IMR-90 (cell line): Measurements from ENCODE around the gene SYNE1. TPM values are rescaled to one million over a fixed set of nuclear protein-coding genes. Genes with fewer than 3 reads are reported as not detected.

Experiments used
- ATAC-seq: fragments of 200-7000 bp; cut with Tn5 transposase; 2 replicates; pipeline ENCODE4 v1.9.1; 2020; ENCODE audit warnings: low read depth, mild to moderate bottlenecking, moderate library complexity
- BruUV-seq: library from RNA; stranded (reverse); fragments of 400-500 nt; replicated peaks from 2 replicates; lab custom pipeline; 2021; lab: Mats Ljungman, UMichigan
- CTCF ChIA-PET: fragments of 300-600 bp; formaldehyde crosslinking; extraction: SDS; loops from one replicate; lab custom pipeline; 2021; ENCODE audit warnings: antibody characterized with exemption; lab: Yijun Ruan, JAX
- POLR2A ChIA-PET: fragments of 300-600 bp; sonication (Branson Sonifier 250); formaldehyde crosslinking; loops from one replicate; lab custom pipeline; 2022; ENCODE audit warnings: antibody characterized with exemption; ENCODE audit not compliant: unreplicated experiment; lab: Charles Lee
- DNase-seq: peaks from one replicate; pipeline ENCODE4 v3.0.0; 2013
- H2AFZ ChIP-seq: replicated peaks from 2 replicates; pipeline ENCODE3; 2013; ENCODE audit warnings: low read length, mild to moderate bottlenecking; ENCODE audit not compliant: poor library complexity
- H2AK5ac ChIP-seq: 2 replicates; pipeline ENCODE4 v1.6.1; 2013; ENCODE audit warnings: low read depth, low read length, inconsistent platforms
- H2AK9ac ChIP-seq: replicated peaks from 2 replicates; pipeline ENCODE3; 2013; ENCODE audit warnings: mild to moderate bottlenecking, low read depth, low read length, moderate library complexity; ENCODE audit not compliant: poor library complexity
- H2BK120ac ChIP-seq: 2 replicates; pipeline ENCODE4 v1.6.1; 2013; ENCODE audit warnings: low read depth, low read length, inconsistent platforms
- H2BK15ac ChIP-seq: 3 replicates; pipeline ENCODE4 v1.6.1; 2013; ENCODE audit warnings: low read depth, low read length, inconsistent platforms
- H2BK20ac ChIP-seq: 2 replicates; pipeline ENCODE4 v1.6.1; 2013; ENCODE audit warnings: low read depth, mild to moderate bottlenecking, inconsistent platforms, low read length, moderate library complexity
- H2BK5ac ChIP-seq: 2 replicates; pipeline ENCODE4 v1.6.1; 2013; ENCODE audit warnings: mild to moderate bottlenecking, low read depth, low read length, inconsistent platforms; ENCODE audit not compliant: poor library complexity, severe bottlenecking
- H3K14ac ChIP-seq: replicated peaks from 2 replicates; pipeline ENCODE4 v1.6.1; 2013; ENCODE audit warnings: low read depth, low read length, inconsistent platforms
- H3K18ac ChIP-seq: 2 replicates; pipeline ENCODE4 v1.6.1; 2013; ENCODE audit warnings: low read depth, low read length, control low read depth
- H3K23ac ChIP-seq: 2 replicates; pipeline ENCODE4 v1.6.1; 2013; ENCODE audit warnings: low read depth, low read length, inconsistent platforms
- H3K27ac ChIP-seq: 2 replicates; pipeline ENCODE4 v1.5.1; 2013; ENCODE audit warnings: mild to moderate bottlenecking, control low read depth, low read length; ENCODE audit not compliant: insufficient read depth
- H3K27me3 ChIP-seq: 2 replicates; pipeline ENCODE4 v1.6.1; 2013; ENCODE audit warnings: low read length; ENCODE audit not compliant: control insufficient read depth, insufficient read depth
- H3K36me3 ChIP-seq: 2 replicates; pipeline ENCODE4 v1.6.1; 2013; ENCODE audit warnings: low read length, mixed read lengths; ENCODE audit not compliant: control insufficient read depth, insufficient read depth
- H3K4ac ChIP-seq: 2 replicates; pipeline ENCODE4 v1.6.1; 2013; ENCODE audit warnings: low read depth, low read length, inconsistent platforms
- H3K4me1 ChIP-seq: 2 replicates; pipeline ENCODE4 v1.6.1; 2013; ENCODE audit warnings: low read length, mixed read lengths; ENCODE audit not compliant: control insufficient read depth, insufficient read depth
- H3K4me2 ChIP-seq: 2 replicates; pipeline ENCODE4 v1.6.1; 2013; ENCODE audit warnings: low read depth, mild to moderate bottlenecking, control low read depth, low read length, moderate library complexity
- H3K4me3 ChIP-seq: 2 replicates; pipeline ENCODE4 v1.5.1; 2013; ENCODE audit warnings: low read depth, mild to moderate bottlenecking, control low read depth, low read length, moderate library complexity; ENCODE audit not compliant: insufficient read depth
- H3K56ac ChIP-seq: 2 replicates; pipeline ENCODE4 v1.6.1; 2013; ENCODE audit warnings: low read length, inconsistent platforms; ENCODE audit not compliant: insufficient read depth; ENCODE audit errors: extremely low read depth
- H3K79me1 ChIP-seq, 2 experiments: 2 replicates each; pipeline ENCODE4 v1.6.1; 2013; ENCODE audit warnings: low read length in 2 of 2, inconsistent platforms in 1 of 2, low read depth in 1 of 2
- H3K9ac ChIP-seq: 2 replicates; pipeline ENCODE4 v1.6.1; 2013; ENCODE audit warnings: low read depth, low read length, control low read depth
- H3K9me1 ChIP-seq: 2 replicates; pipeline ENCODE4 v1.6.1; 2013; ENCODE audit warnings: low read length, inconsistent platforms; ENCODE audit not compliant: insufficient read depth
- H3K9me3 ChIP-seq: 2 replicates; pipeline ENCODE4 v1.6.1; 2013; ENCODE audit warnings: low read length; ENCODE audit not compliant: control insufficient read depth, insufficient read depth
- H4K20me1 ChIP-seq: 2 replicates; pipeline ENCODE4 v1.6.1; 2013; ENCODE audit warnings: low read length, inconsistent platforms; ENCODE audit not compliant: insufficient read depth
- H4K5ac ChIP-seq: 2 replicates; pipeline ENCODE4 v1.6.1; 2013; ENCODE audit warnings: mild to moderate bottlenecking, low read depth, low read length, control low read depth
- H4K8ac ChIP-seq, 2 experiments: 2 replicates each; pipeline ENCODE4 v1.6.1; 2013; ENCODE audit warnings: low read depth in 2 of 2, low read length in 2 of 2, control low read depth in 1 of 2, inconsistent platforms in 1 of 2
- H4K91ac ChIP-seq: 2 replicates; pipeline ENCODE4 v1.6.1; 2013; ENCODE audit warnings: low read depth, low read length, inconsistent platforms; ENCODE audit not compliant: insufficient read depth
- BHLHE40 ChIP-seq: fragments of 150-350 bp; IDR thresholded peaks from 2 replicates; pipeline ENCODE4 v1.6.1; 2016; ENCODE audit warnings: mild to moderate bottlenecking, low read depth, low read length
- CEBPB ChIP-seq: IDR thresholded peaks from 2 replicates; pipeline ENCODE4 v1.6.1; 2012; ENCODE audit warnings: low read depth, low read length, improper control_type of control experiment
- CHD1 ChIP-seq: IDR thresholded peaks from 2 replicates; pipeline ENCODE4 v1.6.1; 2012; ENCODE audit warnings: low read depth, low read length, improper control_type of control experiment
- CTCF ChIP-seq: conservative IDR thresholded peaks from 2 replicates; pipeline ENCODE4 v1.5.1; 2012; ENCODE audit warnings: mild to moderate bottlenecking, low read depth, low read length, improper control_type of control experiment
- ELK1 ChIP-seq: fragments of 150-350 bp; IDR thresholded peaks from 2 replicates; pipeline ENCODE4 v1.6.1; 2016; ENCODE audit warnings: low read depth, mild to moderate bottlenecking, low read length, moderate library complexity, borderline replicate concordance
- FOS ChIP-seq: fragments of 150-350 bp; IDR thresholded peaks from 2 replicates; pipeline ENCODE4 v1.6.1; 2016; ENCODE audit warnings: low read depth, low read length
- MAFK ChIP-seq: IDR thresholded peaks from 2 replicates; pipeline ENCODE4 v1.6.1; 2012; ENCODE audit warnings: low read depth, low read length, improper control_type of control experiment
- MAZ ChIP-seq: IDR thresholded peaks from 2 replicates; pipeline ENCODE4 v1.6.1; 2012; ENCODE audit warnings: low read depth, mild to moderate bottlenecking, low read length, improper control_type of control experiment, moderate library complexity, borderline replicate concordance
- MXI1 ChIP-seq: IDR thresholded peaks from 2 replicates; pipeline ENCODE4 v1.6.1; 2012; ENCODE audit warnings: low read depth, mild to moderate bottlenecking, low read length, moderate library complexity, borderline replicate concordance
- NFE2L2 ChIP-seq: fragments of 150-350 bp; IDR thresholded peaks from 2 replicates; pipeline ENCODE4 v1.6.1; 2016; ENCODE audit warnings: low read depth, mild to moderate bottlenecking, low read length
- POLR2A ChIP-seq: IDR thresholded peaks from 2 replicates; pipeline ENCODE4 v1.6.1; 2012; ENCODE audit warnings: mild to moderate bottlenecking, low read depth, low read length
- RAD21 ChIP-seq: IDR thresholded peaks from 2 replicates; pipeline ENCODE4 v1.6.1; 2012; ENCODE audit warnings: low read length, improper control_type of control experiment
- RCOR1 ChIP-seq: IDR thresholded peaks from 2 replicates; pipeline ENCODE4 v1.6.1; 2012; ENCODE audit warnings: mild to moderate bottlenecking, low read length, improper control_type of control experiment; ENCODE audit not compliant: insufficient replicate concordance
- RFX5 ChIP-seq: IDR thresholded peaks from 2 replicates; pipeline ENCODE4 v1.8.0; 2012; ENCODE audit warnings: low read depth, mild to moderate bottlenecking, low read length, moderate library complexity
- SMC3 ChIP-seq: fragments of 150-350 bp; IDR thresholded peaks from 2 replicates; pipeline ENCODE4 v1.6.1; 2016; ENCODE audit warnings: low read depth, mild to moderate bottlenecking, antibody characterized with exemption, low read length, moderate library complexity
- USF2 ChIP-seq: fragments of 150-350 bp; IDR thresholded peaks from 2 replicates; pipeline ENCODE4 v1.6.1; 2017; ENCODE audit warnings: mild to moderate bottlenecking, antibody characterized with exemption, low read length, low read depth
- WGBS, 2 experiments: methylation state at CpG; one replicate each; pipeline versions ENCODE4 v1.1.5 to v1.1.7; 2013; ENCODE audit warnings: missing lambda C conversion rate in 2 of 2; ENCODE audit not compliant: insufficient read length in 1 of 2; ENCODE audit errors: extremely low coverage in 2 of 2; 5-methylcytosine and 5-hydroxymethylcytosine counted together
- dilution Hi-C: fragments of 300-500 bp; cut with HindIII; formaldehyde crosslinking; loops from one replicate; pipeline ENCODE4 v1.14.3; 2018; ENCODE audit warnings: low sequenced_read_pairs; ENCODE audit not compliant: unreplicated experiment
- in situ Hi-C: fragments of 300-500 bp; cut with MboI; formaldehyde crosslinking; loops from 3 replicates; pipeline ENCODE4 v1.14.3; 2019; ENCODE audit warnings: low sequenced_read_pairs, inconsistent platforms, mixed read lengths
- intact Hi-C: fragments of 100-400 bp; cut with micrococcal nuclease; formaldehyde crosslinking; loops from 2 replicates; pipeline ENCODE4 v1.10.0; 2022
- polyA plus RNA-seq, 3 experiments: library from polyadenylated mRNA; depleted of rRNA; stranded (reverse); fragments of >200 nt; gene quantifications; 2 replicates each; pipeline ENCODE4 v1.2.3, GENCODE V29; 2012; ENCODE audit warnings: low replicate concordance in 1 of 3
- total RNA-seq: library from RNA; depleted of rRNA; stranded (reverse); fragments of >200 nt; gene quantifications from 2 replicates; pipeline ENCODE4 v1.2.3, GENCODE V29; 2012

The SYNE1 gene
- total and polyA plus RNA-seq, 2 of the 4 experiments (the other 2 are of a cell fraction): 34.1 to 159 TPM

GRCh38 chr6:152166497-152166896, 470.7 kb downstream of the SYNE1 start:
- no peak overlapping the region for H2AK9ac ChIP-seq
- H3K4ac ChIP-seq: no peak overlapping the region
- H2AK5ac ChIP-seq: no peak overlapping the region
- no peaks in the 10 kb centered on the region for H4K20me1 ChIP-seq
- H3K9me1 ChIP-seq: peaks cover 7% of the 10 kb centered on the region; the same call in 1 of the 2 replicates
- DNase-seq (no peak), ATAC-seq (no peak)
- no peak overlapping the region for H4K5ac ChIP-seq
- no peak overlapping the region for H3K27ac ChIP-seq
- CTCF ChIA-PET: no interaction called here
- no peak overlapping the region for H3K14ac ChIP-seq
- TF ChIP-seq MAZ (no peak), SMC3 (no peak), USF2 (no peak), RAD21 (no peak), NFE2L2 (no peak), CTCF (no peak), RFX5 (no peak), CHD1 (no peak), POLR2A (no peak), MXI1 (no peak), RCOR1 (no peak), MAFK (no peak), CEBPB (no peak), ELK1 (no peak), FOS (no peak), BHLHE40 (no peak)
- H4K91ac ChIP-seq: no peak overlapping the region
- H3K4me2 ChIP-seq: no peak overlapping the region
- H2BK15ac ChIP-seq: no peak overlapping the region
- in situ Hi-C loops (no loop called here), intact Hi-C loops (no loop called here), dilution Hi-C loops (no loop called here)
- no CpG with 5 or more reads among the region's 4 CpGs for WGBS, 2 experiments
- H3K56ac ChIP-seq: no peak overlapping the region
- no peak overlapping the region for H3K9ac ChIP-seq
- POLR2A ChIA-PET: no interaction called here
- H3K4me1 ChIP-seq: peaks cover 4% of the 10 kb centered on the region
- no peak overlapping the region for H2BK5ac ChIP-seq
- H2BK120ac ChIP-seq: no peak overlapping the region
- BruUV-seq: no TSS peak
- H2BK20ac ChIP-seq: no peak overlapping the region
- H3K79me1 ChIP-seq: peaks cover 0 to 9% of the 10 kb centered on the region in 2 experiments; a peak in 2 of 4 replicates
- no peak overlapping the region for H3K18ac ChIP-seq
- no peaks in the 10 kb centered on the region for H3K27me3 ChIP-seq
- H3K4me3 ChIP-seq: no peak overlapping the region
- H3K36me3 ChIP-seq: peaks cover 18% of the 10 kb centered on the region
- no peak overlapping the region for H2AFZ ChIP-seq
- H3K9me3 ChIP-seq: no peaks in the 10 kb centered on the region
- H3K23ac ChIP-seq: no peak overlapping the region
- no peak overlapping the region for H4K8ac ChIP-seq
